Activated gamma-delta T cell (primary cell): ENCODE measurements around the gene BRD3OS.
"Not testable (repeated sequence)": the region's sequence is repeated elsewhere in the genome, so short reads cannot be mapped to it uniquely, and the experiment has no call there.

ENCODE experiments used
- DNase-seq: peaks from one replicate; lab custom pipeline; 2025; lab: John Stamatoyannopoulos, UW

The BRD3OS gene

GRCh38 chr9:133988771-133989170 lies 36.5 kb upstream of the BRD3OS start:
- DNase-seq: not testable (repeated sequence)

DNA sequence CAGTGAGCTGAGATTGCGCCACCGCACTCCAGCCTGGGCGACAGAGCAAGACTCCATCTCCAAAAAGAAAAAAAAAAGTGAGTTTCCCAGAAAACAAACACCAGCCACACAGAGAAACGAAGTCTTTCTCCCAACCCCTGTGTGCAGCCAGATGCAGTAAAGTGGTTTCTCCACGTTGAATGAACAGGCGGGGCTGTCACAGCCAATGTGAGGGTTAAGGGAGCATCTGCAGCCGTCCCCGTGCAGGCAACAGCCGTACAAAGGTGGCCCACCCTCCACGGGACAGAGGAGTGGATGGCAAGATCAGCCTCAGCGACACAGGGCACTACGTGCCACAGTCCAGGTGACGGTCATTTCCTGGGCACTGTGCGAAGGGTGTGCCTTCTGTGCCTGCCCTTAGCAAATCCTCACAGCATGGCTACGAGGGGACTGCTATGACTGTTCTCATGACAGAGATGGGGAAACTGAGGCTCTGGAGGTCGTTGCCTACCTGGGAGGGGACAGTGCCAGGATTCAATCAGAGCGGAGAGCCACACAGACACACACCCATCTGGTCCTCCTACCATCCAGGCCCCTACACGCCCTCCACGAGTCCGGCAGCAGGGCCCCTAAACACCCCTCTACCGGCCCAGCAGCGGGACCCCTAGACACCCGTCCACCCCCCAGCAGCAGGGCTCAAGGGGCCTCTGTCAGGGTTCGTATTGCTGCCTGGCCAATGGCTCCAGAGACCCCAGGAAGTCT lies 35.5 kb upstream of the BRD3OS start:
- DNase-seq: no peak

- DNase-seq: no peak
These were observed 34.7 kb upstream of the BRD3OS start for GRCh38 chr9:133990366-133991213.

- DNase-seq: no peak
These were observed 33.9 kb upstream of the BRD3OS start for GRCh38 chr9:133991214-133991921.

GRCh38 chr9:133991964-133992779 lies 33.1 kb upstream of the BRD3OS start, which contains the start of gene VAV2:
VAV2 (minus strand) TSS chr9:133992324; CDS start chr9:133992278, 46 bp downstream.
- DNase-seq: peak; percentile 34

GRCh38 chr9:133992780-133993634 lies 32.3 kb upstream of the BRD3OS start:
- peak; percentile 61 for DNase-seq

DNA sequence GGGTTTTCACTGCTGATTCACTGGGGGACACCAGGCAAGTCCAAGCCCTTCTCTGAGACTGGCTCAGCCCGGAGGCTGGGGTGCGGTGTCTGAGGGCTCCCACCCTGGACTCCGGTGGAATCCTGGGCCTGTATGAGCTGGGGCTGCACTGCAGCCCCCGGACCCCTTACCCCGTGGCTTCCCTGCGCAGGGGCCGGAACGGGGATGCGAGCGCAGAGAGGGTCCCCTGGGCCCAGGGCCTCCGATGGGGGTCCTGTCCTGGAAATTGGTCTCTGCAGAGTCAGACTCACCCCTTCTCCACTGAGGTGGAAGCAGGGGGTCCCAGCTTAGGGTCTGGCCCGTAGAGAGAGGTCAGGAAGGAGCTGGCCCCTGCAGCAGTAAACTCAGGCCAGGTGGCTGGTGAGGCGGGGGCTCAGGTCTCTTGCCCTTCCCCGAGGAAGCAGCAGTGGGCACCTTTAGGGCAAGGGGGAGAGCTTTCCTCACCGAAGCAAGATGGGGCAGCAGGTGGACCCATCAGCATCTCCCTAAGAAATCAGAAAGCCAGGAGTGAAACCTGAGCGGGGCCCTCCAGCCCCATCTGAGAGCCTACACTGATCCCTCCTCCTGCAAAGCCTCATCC lies 31.5 kb upstream of the BRD3OS start:
- no peak for DNase-seq

DNA sequence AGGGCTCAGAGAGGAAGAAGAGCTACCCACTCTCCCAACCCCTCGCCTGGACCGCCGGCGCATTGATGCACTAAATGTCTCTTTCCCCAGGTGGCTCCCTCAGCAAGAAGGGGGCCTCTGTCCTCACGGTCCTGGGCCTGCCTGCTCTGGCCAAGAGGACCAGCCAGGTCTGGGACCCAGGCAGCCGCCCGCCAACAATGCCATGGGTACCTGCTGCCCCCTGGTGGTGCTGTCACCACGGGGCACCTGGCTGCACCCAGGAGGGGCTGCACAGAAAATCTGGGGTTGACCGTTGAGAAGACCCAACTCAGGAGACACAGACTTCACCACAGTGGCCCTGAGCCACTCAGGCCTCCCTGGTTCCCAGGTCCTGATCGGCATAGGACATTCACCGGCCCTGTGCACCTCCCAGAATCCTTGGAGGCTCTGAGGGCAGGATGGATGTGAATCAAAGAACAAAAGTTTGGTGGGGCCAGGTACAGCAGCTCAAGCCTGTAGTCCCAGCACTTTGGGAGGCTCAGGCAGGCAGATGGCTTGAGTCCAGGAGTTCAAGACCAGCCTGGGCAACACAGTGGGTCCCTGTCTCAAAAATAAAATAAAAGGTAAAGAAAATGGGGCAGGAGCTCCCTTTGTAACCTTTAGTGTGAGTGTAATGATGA lies 30.8 kb upstream of the BRD3OS start:
- peak; percentile 40 for DNase-seq

GRCh38 chr9:133995012-133995896 lies 30.0 kb upstream of the BRD3OS start:
- DNase-seq: no peak

GRCh38 chr9:133996531-133997520 lies 28.5 kb upstream of the BRD3OS start:
- no peak for DNase-seq

- no peak for DNase-seq
These were observed 27.7 kb upstream of the BRD3OS start for GRCh38 chr9:133997584-133997983.

- no peak for DNase-seq
These were observed 26.2 kb upstream of the BRD3OS start for GRCh38 chr9:133998915-133999595.

GRCh38 chr9:133999851-134000265 lies 25.4 kb upstream of the BRD3OS start:
- DNase-seq: no peak

- no peak for DNase-seq
These were observed 22.5 kb upstream of the BRD3OS start for GRCh38 chr9:134002796-134003195.

DNA sequence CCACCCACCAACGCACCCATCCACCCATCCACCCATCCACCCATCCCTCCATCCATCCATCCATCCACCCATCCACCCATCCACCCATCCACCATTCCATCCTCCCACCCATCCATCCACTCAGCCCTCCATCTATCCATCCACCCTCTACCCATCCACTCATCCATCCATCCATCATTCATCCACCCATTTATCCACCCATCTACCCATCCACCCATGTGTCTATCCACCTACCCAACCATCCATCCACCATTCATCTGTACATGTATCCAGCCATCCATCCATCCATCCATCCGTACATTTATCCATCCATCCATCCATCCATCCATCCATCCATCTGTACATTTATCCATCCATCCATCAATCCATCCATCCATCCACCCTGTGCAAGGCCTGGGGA lies 22.0 kb upstream of the BRD3OS start:
- no peak for DNase-seq

DNA sequence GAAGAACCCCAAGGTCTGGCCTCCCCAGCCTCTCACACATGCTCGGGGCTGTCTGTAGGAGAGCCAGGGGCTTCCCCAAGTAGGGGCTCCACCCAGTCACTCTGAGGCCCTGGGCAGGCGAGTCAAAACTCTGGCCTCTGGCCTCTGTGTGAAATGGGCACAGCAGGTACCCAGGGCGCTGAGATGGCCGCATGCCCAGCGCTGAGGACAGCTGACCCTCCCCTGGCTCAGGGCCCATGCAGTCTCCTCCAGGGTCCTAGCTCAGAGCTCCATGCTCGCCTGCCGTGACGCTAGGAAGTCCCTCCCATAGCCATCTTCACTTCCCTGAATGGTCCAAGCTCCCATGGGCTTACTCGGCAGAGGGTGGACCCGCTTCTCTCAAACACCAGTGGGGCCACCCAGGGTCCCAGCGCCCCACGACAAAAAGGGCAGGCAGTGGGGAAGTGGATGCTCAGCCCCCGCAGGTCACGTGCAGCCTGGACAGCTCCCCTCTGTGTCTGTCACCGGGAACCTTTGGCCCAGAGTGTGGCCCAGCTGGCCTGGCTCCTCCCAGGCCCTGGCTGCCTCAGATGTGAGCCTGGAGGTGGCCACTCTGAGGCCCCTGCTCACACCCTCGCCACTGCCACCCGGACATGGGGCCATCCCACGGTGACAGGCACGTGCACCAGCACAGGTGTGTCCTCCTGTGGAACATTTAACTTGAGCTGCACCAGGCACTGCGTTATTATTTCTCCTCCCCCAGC lies 21.0 kb upstream of the BRD3OS start:
- no peak for DNase-seq
